ENCODE measurements around the gene BAIAP2L1.
A peak's percentile ranks its signal among the peaks of the same experiment; 100 is the strongest.

Gene BAIAP2L1

DNA sequence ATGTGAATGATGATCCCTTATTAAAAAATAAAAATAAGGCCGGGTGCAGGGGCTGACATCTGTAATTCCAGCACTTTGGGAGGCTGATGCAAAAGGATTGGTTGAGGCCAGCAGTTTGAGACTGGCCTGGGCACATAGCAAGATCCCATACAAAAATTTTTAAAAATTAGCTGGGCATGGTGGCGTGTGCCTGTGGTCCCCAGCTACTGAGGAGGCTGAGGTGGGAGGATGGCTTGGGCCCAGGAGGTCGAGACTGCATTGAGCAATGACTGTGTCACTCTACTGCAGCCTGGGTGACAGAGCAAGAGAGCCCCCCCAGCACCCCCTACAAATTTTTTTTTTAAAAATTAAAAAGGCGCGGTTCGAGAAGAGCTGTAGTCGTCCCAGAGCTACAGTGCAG, 120.6 kb downstream of the BAIAP2L1 start:
- Histone ChIP-seq H3K27me3 (ENCODE audit: control insufficient read depth, insufficient read depth, low read length) (peaks cover 8% of the 10 kb centered on the region), H3K4me1 (ENCODE audit: control insufficient read depth, low read depth, low read length) (peaks cover 3% of the 10 kb centered on the region), H3K4me3 (ENCODE audit: low read length) (peak overlapping the region; percentile 83), H3K36me3 (ENCODE audit: control insufficient read depth, low read depth, low read length) (no peaks in the 10 kb centered on the region), H3K9me3 (ENCODE audit: control insufficient read depth, low read depth, low read length) (no peaks in the 10 kb centered on the region), H3K27ac (ENCODE audit: low read length) (no peak overlapping the region), H3K9ac (ENCODE audit: low read length) (peak overlapping the region; percentile 68)

DNA sequence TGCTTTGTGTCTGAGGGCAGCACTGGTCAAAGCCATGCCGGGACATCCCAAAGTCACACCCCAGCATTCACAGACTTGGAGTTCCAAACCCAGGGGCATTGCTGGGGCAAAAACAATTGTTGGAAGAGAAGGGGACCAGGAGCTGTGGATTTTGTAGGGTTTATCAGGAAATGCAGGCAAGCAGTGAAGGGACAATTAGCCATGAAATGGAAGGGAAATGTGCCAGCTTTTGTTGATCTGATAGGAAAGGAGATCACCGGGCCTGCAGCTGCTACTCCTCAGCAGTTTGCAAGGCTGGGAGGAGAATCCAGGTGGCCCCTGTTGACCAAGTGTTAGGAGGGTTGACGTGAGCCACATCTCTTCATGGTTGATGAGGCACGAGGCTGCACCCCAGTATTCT, 122.0 kb downstream of the BAIAP2L1 start:
- Histone ChIP-seq H3K36me3 (ENCODE audit: control insufficient read depth, low read depth, low read length) (no peaks in the 10 kb centered on the region), H3K9ac (ENCODE audit: low read length) (no peak overlapping the region), H3K4me1 (ENCODE audit: control insufficient read depth, low read depth, low read length) (peaks cover 3% of the 10 kb centered on the region), H3K27ac (ENCODE audit: low read length) (no peak overlapping the region), H3K4me3 (ENCODE audit: low read length) (no peak overlapping the region), H3K9me3 (ENCODE audit: control insufficient read depth, low read depth, low read length) (no peaks in the 10 kb centered on the region), H3K27me3 (ENCODE audit: control insufficient read depth, insufficient read depth, low read length) (peaks cover 8% of the 10 kb centered on the region)

DNA sequence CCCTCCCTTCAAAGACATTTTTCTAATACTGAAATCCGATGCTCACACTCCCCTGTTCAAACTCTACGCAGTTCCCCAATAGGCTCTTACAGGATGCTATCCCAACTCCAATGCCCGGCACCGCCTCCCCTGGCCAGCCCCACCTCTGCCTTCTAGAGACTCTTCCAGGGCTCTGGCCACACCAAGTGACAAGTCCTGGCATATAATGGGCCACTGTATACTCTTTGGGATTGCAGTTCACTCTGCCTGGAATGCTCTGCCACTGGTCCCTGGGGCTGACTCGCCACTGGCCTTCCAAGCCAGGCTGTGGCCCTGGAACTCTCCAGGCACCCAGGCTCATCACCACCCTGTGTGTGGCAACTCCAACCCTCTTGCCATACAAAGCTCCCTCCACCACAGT, 122.5 kb downstream of the BAIAP2L1 start:
- H3K4me3 ChIP-seq (ENCODE audit: low read length): no peak overlapping the region
- H3K27ac ChIP-seq (ENCODE audit: low read length): no peak overlapping the region
- no peaks in the 10 kb centered on the region for H3K9me3 ChIP-seq (ENCODE audit: control insufficient read depth, low read depth, low read length)

DNA sequence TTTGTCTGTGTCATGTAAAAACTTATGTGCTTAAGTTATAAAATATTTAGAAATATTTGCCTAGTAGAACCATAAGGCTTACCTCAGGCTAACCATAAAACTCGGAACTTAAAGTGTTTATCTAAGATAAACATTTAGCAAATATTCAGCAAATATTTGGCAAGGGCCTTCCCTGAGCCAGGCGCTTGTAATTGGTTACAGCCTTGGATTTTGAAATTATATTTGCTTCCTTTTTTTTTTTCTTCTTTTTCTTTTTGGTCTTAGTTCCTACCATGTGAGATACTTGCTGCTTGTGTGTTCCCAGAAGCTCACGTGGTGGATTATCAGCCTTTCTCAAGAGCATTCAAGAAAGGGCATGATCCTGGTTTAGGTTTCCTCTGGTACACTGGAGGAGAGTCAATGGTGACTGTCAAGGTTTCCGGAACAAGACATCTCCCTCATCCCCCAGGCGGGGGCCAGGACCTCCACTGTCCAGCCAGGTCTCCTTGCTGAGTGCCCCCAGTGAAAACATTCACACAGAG, 124.6 kb downstream of the BAIAP2L1 start:
- no peak overlapping the region for H3K9ac ChIP-seq (ENCODE audit: low read length)
- H3K9me3 ChIP-seq (ENCODE audit: control insufficient read depth, low read depth, low read length): no peaks in the 10 kb centered on the region
- H3K4me1 ChIP-seq (ENCODE audit: control insufficient read depth, low read depth, low read length): no peaks in the 10 kb centered on the region
- no peaks in the 10 kb centered on the region for H3K36me3 ChIP-seq (ENCODE audit: control insufficient read depth, low read depth, low read length)
- H3K27ac ChIP-seq (ENCODE audit: low read length): no peak overlapping the region
- no peak overlapping the region for H3K4me3 ChIP-seq (ENCODE audit: low read length)
- no peaks in the 10 kb centered on the region for H3K27me3 ChIP-seq (ENCODE audit: control insufficient read depth, insufficient read depth, low read length)

More for the DNA sequence above, 122.5 kb downstream of the BAIAP2L1 start:
- Histone ChIP-seq H3K36me3 (ENCODE audit: control insufficient read depth, low read depth, low read length) (no peaks in the 10 kb centered on the region), H3K4me1 (ENCODE audit: control insufficient read depth, low read depth, low read length) (peaks cover 3% of the 10 kb centered on the region), H3K27me3 (ENCODE audit: control insufficient read depth, insufficient read depth, low read length) (peaks cover 8% of the 10 kb centered on the region), H3K9ac (ENCODE audit: low read length) (no peak overlapping the region)

DNA sequence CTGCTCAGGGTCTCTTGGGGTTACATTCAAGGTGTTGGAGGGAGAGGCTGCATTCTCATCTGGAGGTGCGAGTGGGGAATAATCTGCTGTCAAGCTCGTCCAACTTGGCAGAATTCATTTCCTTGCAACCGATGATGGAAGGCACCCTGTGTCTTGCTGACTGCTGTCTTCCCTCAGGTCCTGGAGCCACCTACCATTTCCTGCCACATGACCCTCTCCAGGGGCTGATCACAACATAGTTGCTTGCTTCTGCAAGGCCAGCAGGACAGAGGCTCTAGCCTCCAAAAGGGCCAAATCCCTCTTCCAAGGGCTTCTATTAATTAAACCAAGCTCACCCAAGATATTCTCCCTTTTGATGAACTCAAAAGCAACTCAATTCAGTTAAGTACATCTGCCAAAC, 133.6 kb downstream of the BAIAP2L1 start:
- Histone ChIP-seq H3K27me3 (ENCODE audit: control insufficient read depth, insufficient read depth, low read length) (no peaks in the 10 kb centered on the region), H3K9ac (ENCODE audit: low read length) (no peak overlapping the region), H3K4me1 (ENCODE audit: control insufficient read depth, low read depth, low read length) (no peaks in the 10 kb centered on the region), H3K9me3 (ENCODE audit: control insufficient read depth, low read depth, low read length) (no peaks in the 10 kb centered on the region), H3K36me3 (ENCODE audit: control insufficient read depth, low read depth, low read length) (no peaks in the 10 kb centered on the region), H3K4me3 (ENCODE audit: low read length) (no peak overlapping the region), H3K27ac (ENCODE audit: low read length) (no peak overlapping the region)

DNA sequence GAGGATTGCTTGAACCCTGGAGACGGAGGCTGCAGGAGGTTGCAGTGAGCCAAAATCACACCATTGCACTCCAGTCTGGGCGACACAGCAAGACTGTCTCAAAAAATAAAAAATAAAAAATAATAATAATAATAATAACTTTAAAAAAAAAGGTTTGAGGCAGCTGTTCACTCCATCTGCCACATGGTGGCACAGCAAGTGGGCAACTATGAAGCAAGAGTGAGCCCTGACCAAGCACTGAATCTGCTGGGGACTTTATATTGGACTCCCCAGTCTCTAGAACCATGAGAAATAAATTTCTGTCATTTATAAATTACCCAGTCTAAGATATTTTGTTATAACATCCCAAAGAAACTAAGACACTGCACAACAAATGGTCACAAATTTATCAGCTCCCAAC, 134.1 kb downstream of the BAIAP2L1 start:
- H3K27ac ChIP-seq (ENCODE audit: low read length): no peak overlapping the region
- no peaks in the 10 kb centered on the region for H3K9me3 ChIP-seq (ENCODE audit: control insufficient read depth, low read depth, low read length)
- H3K4me3 ChIP-seq (ENCODE audit: low read length): no peak overlapping the region
- no peaks in the 10 kb centered on the region for H3K36me3 ChIP-seq (ENCODE audit: control insufficient read depth, low read depth, low read length)
- H3K9ac ChIP-seq (ENCODE audit: low read length): no peak overlapping the region
- no peaks in the 10 kb centered on the region for H3K27me3 ChIP-seq (ENCODE audit: control insufficient read depth, insufficient read depth, low read length)
- no peaks in the 10 kb centered on the region for H3K4me1 ChIP-seq (ENCODE audit: control insufficient read depth, low read depth, low read length)

DNA sequence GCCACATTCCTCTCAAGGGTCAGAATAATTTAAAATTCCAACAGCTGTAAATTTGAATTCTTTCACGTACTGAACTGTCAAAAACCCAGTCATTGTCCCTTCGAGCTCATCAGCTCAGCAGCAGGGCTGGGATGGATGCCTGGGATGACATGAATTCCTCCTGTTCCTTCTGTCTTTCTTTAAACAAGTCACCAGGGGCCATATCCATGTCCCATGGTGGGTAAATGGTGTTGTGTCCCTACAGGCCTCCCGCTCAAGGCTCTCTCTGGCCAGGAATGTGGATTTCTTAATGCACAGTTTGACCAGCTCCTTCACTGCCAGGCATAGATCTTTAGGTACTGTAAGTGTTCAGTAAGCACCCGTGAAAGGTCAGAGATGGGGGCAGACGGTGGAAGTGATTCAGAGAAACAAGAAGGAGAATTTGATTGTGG, 135.0 kb downstream of the BAIAP2L1 start:
- Histone ChIP-seq H3K9me3 (ENCODE audit: control insufficient read depth, low read depth, low read length) (no peaks in the 10 kb centered on the region), H3K36me3 (ENCODE audit: control insufficient read depth, low read depth, low read length) (no peaks in the 10 kb centered on the region), H3K9ac (ENCODE audit: low read length) (no peak overlapping the region), H3K4me1 (ENCODE audit: control insufficient read depth, low read depth, low read length) (no peaks in the 10 kb centered on the region), H3K27ac (ENCODE audit: low read length) (no peak overlapping the region), H3K4me3 (ENCODE audit: low read length) (no peak overlapping the region), H3K27me3 (ENCODE audit: control insufficient read depth, insufficient read depth, low read length) (no peaks in the 10 kb centered on the region)

DNA sequence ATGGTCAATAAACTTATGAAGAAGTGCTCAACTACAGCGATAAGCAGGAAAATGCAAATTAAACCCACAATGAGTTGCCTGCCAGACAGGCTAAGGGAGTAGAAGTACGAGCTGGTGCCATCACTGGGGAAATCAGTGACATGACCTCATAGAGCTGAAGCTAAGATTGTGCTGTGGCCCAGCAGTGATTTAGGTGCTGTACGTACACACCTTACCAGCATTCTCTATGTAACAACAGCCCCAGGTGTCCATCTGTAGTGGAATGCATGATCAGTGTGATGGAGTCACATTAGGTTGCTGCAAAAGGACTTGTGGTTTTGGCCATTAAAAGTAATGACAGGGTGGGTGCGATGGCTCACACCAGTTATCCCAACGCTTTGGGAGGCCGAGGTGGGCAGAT, 143.2 kb downstream of the BAIAP2L1 start:
- Histone ChIP-seq H3K27me3 (ENCODE audit: control insufficient read depth, insufficient read depth, low read length) (no peaks in the 10 kb centered on the region), H3K4me3 (ENCODE audit: low read length) (no peak overlapping the region), H3K27ac (ENCODE audit: low read length) (no peak overlapping the region), H3K9me3 (ENCODE audit: control insufficient read depth, low read depth, low read length) (no peaks in the 10 kb centered on the region), H3K4me1 (ENCODE audit: control insufficient read depth, low read depth, low read length) (peaks cover 1% of the 10 kb centered on the region), H3K9ac (ENCODE audit: low read length) (no peak overlapping the region), H3K36me3 (ENCODE audit: control insufficient read depth, low read depth, low read length) (peaks cover 3% of the 10 kb centered on the region)

DNA sequence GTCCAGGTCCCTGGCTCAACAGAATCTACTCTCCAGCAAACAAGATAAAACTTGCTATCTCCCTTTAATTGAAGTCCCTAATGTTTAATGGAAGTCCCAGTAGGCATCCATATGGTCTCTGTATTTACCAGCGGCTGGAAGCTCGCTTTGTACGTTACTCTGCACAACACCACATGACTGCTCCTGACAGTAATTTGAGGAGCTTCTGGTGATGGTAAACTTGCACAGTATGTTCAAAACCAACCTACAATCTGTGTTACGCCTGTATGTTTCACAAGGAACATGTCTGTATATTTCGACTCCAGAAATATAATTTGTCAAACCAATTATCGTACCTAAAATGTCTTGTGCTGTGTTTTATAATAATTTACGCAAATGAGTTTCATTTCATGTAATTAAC, 144.5 kb downstream of the BAIAP2L1 start:
- peaks cover 3% of the 10 kb centered on the region for H3K4me1 ChIP-seq (ENCODE audit: control insufficient read depth, low read depth, low read length)
- H3K27ac ChIP-seq (ENCODE audit: low read length): no peak overlapping the region
- no peaks in the 10 kb centered on the region for H3K27me3 ChIP-seq (ENCODE audit: control insufficient read depth, insufficient read depth, low read length)
- no peaks in the 10 kb centered on the region for H3K9me3 ChIP-seq (ENCODE audit: control insufficient read depth, low read depth, low read length)
- no peak overlapping the region for H3K9ac ChIP-seq (ENCODE audit: low read length)
- H3K36me3 ChIP-seq (ENCODE audit: control insufficient read depth, low read depth, low read length): peaks cover 3% of the 10 kb centered on the region
- H3K4me3 ChIP-seq (ENCODE audit: low read length): no peak overlapping the region

DNA sequence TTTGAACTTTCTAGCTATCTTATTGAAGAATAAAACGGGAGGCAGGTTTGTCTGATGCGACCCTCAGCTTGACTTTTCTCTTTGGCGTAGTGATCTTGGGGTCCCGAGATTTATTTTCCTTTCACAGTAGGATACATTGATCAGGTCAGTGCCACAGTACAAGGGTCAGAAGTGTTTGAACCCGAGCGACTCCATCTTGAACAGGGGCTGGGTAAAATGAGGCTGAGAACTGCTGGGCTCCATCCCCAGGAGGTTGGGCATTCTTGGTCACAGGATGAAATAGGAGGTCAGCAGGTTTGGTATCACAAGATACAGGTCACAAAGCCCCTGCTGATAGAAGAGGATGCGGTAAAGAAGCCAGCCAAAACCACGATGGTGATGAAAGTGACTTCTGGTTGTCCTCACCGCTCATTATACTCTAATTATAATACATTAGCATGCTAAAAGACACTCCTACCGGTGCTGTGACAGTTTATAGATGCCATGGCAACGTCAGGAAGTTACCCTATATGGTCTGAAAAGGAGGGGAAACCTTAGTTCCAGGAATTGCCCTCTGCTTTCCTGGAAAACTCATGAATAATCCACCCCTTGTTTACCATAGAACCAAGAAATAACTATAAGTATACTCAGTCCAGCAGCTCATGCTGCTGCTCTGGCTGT, 145.8 kb downstream of the BAIAP2L1 start:
- Histone ChIP-seq H3K4me3 (ENCODE audit: low read length) (no peak overlapping the region), H3K9ac (ENCODE audit: low read length) (no peak overlapping the region), H3K27me3 (ENCODE audit: control insufficient read depth, insufficient read depth, low read length) (no peaks in the 10 kb centered on the region), H3K36me3 (ENCODE audit: control insufficient read depth, low read depth, low read length) (peaks cover 3% of the 10 kb centered on the region), H3K9me3 (ENCODE audit: control insufficient read depth, low read depth, low read length) (no peaks in the 10 kb centered on the region), H3K27ac (ENCODE audit: low read length) (no peak overlapping the region), H3K4me1 (ENCODE audit: control insufficient read depth, low read depth, low read length) (peaks cover 3% of the 10 kb centered on the region)

DNA sequence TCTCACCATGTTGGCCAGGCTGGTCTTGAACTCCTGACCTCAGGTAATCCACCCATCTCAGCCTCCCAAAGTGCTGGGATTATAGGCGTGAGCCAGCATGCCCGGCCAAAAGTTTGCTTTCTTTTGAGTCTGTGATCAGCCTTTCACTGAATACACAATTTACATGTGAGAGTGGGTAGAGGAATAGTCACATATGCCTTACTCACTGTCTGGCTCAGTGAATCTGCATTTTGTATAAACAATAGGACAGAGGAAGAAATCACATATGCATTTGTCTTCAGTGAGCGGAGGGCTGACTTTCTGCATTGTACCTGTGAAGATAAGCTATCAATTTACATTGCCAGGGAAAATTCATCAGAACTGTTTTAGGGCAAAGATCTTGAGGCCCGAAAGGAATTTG, 146.4 kb downstream of the BAIAP2L1 start:
- Histone ChIP-seq H3K36me3 (ENCODE audit: control insufficient read depth, low read depth, low read length) (peaks cover 3% of the 10 kb centered on the region), H3K9ac (ENCODE audit: low read length) (no peak overlapping the region), H3K27me3 (ENCODE audit: control insufficient read depth, insufficient read depth, low read length) (no peaks in the 10 kb centered on the region), H3K4me1 (ENCODE audit: control insufficient read depth, low read depth, low read length) (peaks cover 3% of the 10 kb centered on the region), H3K27ac (ENCODE audit: low read length) (no peak overlapping the region), H3K9me3 (ENCODE audit: control insufficient read depth, low read depth, low read length) (no peaks in the 10 kb centered on the region), H3K4me3 (ENCODE audit: low read length) (no peak overlapping the region)

DNA sequence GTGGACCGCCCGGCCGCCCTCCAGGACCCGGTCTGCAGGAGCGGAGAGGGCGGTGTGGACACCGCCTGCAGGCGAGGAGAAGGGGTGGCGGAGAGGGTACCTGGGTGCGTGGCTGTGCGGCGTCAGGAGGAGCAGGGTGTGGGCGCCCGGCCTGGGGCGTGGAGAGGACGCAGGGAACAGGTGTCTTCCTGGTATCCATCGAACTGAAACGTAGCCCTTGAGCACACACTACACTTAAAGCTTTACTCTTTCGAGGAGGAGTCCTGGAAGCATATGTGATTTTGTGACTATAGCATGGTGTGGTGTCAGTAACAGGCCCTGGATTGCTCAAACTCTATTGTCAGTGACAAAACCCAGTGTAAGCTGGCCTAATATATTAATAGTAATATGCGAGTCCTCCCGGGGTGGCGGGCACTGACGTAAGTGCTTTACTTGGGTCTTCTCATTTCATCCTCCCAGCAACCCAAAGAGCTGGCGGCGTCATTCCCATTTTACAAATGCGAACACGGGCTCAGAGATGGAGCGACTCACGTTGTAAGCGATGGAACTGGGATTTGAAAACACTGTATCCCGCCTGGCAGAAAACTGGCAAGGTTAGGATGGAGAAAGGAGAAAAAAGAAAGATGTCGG, 148.3 kb downstream of the BAIAP2L1 start:
- peaks cover 3% of the 10 kb centered on the region for H3K36me3 ChIP-seq (ENCODE audit: control insufficient read depth, low read depth, low read length)
- no peaks in the 10 kb centered on the region for H3K9me3 ChIP-seq (ENCODE audit: control insufficient read depth, low read depth, low read length)
- H3K27me3 ChIP-seq (ENCODE audit: control insufficient read depth, insufficient read depth, low read length): no peaks in the 10 kb centered on the region
- peak overlapping the region; percentile 84 for H3K4me3 ChIP-seq (ENCODE audit: low read length)
- peaks cover 3% of the 10 kb centered on the region for H3K4me1 ChIP-seq (ENCODE audit: control insufficient read depth, low read depth, low read length)
- H3K27ac ChIP-seq (ENCODE audit: low read length): no peak overlapping the region
- peak overlapping the region; percentile 43 for H3K9ac ChIP-seq (ENCODE audit: low read length)

All from iPS-18a (cell line).